Activated CD8-positive, alpha-beta T cell treated with anti-CD3 and anti-CD28 coated beads for 36 hours (primary cell): ENCODE measurements around the gene CCDC33. TPM values are rescaled to one million over a fixed set of nuclear protein-coding genes. Genes with fewer than 3 reads are reported as not detected.

Source experiments
- ATAC-seq: fragments of 200-7000 bp; cut with Tn5 transposase; one replicate; pipeline ENCODE4 v1.10.0; 2021; ENCODE audit warnings: mild to moderate bottlenecking, moderate library complexity
- CTCF ChIA-PET: fragments of 350-600 bp; sonication (Branson Sonifier 250); formaldehyde crosslinking; loops from one replicate; lab custom pipeline; 2021; ENCODE audit warnings: antibody characterized with exemption; lab: Charles Lee
- POLR2A ChIA-PET: fragments of 350-600 bp; sonication (Branson Sonifier 250); formaldehyde crosslinking; loops from one replicate; lab custom pipeline; 2021; ENCODE audit warnings: antibody characterized with exemption; lab: Charles Lee
- DNase-seq: peaks from one replicate; pipeline ENCODE4 v3.0.0-alpha.2; 2020
- H3K27ac Mint-ChIP-seq: one replicate; pipeline ENCODE4 v1.8.0; 2021; ENCODE audit warnings: mild to moderate bottlenecking, mixed read lengths
- H3K27me3 Mint-ChIP-seq: one replicate; pipeline ENCODE4 v1.8.0; 2021; ENCODE audit warnings: mixed read lengths
- H3K36me3 Mint-ChIP-seq: one replicate; pipeline ENCODE4 v1.8.0; 2021; ENCODE audit warnings: low read depth, mixed read lengths
- H3K4me1 Mint-ChIP-seq: one replicate; pipeline ENCODE4 v1.8.0; 2021; ENCODE audit warnings: low read depth, mixed read lengths
- H3K4me3 Mint-ChIP-seq: one replicate; pipeline ENCODE4 v1.8.0; 2021; ENCODE audit warnings: mild to moderate bottlenecking, moderate library complexity, mixed read lengths
- H3K9me3 Mint-ChIP-seq: one replicate; pipeline ENCODE4 v1.8.0; 2021; ENCODE audit warnings: mixed read lengths
- intact Hi-C: fragments of 100-400 bp; cut with micrococcal nuclease; formaldehyde crosslinking; loops from one replicate; pipeline ENCODE4 v1.10.0; 2022
- total RNA-seq, 2 experiments: library from RNA; stranded (reverse); gene quantifications; one replicate each; pipeline ENCODE4 v1.2.3, GENCODE V29; 2021
- TF ChIP-seq, protein P1 (sequence below): fragments of 200-600 bp; IDR thresholded peaks from one replicate; pipeline ENCODE4 v1.8.0; 2022; ENCODE audit warnings: antibody characterized with exemption, mild to moderate bottlenecking

CCDC33 gene
- total RNA-seq, 2 experiments from 2014 or later: 0.16 to 0.38 TPM

DNA sequence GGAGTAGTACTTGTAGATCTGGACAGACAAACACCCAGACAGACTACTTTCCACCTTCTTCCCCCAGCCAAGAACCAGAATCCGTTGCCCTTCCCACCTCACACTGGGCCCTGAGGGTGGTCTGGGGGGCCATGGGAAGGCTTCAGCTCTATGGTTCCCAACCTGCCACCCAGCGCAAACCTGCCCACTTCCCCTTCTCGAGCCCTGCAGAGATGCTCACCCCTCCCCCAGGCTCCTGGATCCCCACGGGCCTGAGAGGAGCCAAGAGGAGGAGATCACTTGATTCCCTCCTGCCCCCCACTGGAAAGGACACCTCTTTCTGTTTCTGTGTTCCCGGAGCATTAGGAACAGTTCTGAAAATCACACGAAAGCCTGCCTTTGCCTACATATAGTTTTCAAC lies 42.2 kb upstream of the CCDC33 start:
- H3K4me3 Mint-ChIP-seq: no peak overlapping the region
- TF ChIP-seq, protein P1, sequence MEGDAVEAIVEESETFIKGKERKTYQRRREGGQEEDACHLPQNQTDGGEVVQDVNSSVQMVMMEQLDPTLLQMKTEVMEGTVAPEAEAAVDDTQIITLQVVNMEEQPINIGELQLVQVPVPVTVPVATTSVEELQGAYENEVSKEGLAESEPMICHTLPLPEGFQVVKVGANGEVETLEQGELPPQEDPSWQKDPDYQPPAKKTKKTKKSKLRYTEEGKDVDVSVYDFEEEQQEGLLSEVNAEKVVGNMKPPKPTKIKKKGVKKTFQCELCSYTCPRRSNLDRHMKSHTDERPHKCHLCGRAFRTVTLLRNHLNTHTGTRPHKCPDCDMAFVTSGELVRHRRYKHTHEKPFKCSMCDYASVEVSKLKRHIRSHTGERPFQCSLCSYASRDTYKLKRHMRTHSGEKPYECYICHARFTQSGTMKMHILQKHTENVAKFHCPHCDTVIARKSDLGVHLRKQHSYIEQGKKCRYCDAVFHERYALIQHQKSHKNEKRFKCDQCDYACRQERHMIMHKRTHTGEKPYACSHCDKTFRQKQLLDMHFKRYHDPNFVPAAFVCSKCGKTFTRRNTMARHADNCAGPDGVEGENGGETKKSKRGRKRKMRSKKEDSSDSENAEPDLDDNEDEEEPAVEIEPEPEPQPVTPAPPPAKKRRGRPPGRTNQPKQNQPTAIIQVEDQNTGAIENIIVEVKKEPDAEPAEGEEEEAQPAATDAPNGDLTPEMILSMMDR: no peak
- no peaks in the 10 kb centered on the region for H3K4me1 Mint-ChIP-seq
- ATAC-seq: no peak
- no peak for DNase-seq
- H3K9me3 Mint-ChIP-seq: no peaks in the 10 kb centered on the region
- intact Hi-C loops: no loop called here
- ChIA-PET POLR2A (no interaction called here), CTCF (no interaction called here)
- H3K27ac Mint-ChIP-seq: no peak overlapping the region
- H3K36me3 Mint-ChIP-seq: no peaks in the 10 kb centered on the region
- H3K27me3 Mint-ChIP-seq: no peaks in the 10 kb centered on the region

DNA sequence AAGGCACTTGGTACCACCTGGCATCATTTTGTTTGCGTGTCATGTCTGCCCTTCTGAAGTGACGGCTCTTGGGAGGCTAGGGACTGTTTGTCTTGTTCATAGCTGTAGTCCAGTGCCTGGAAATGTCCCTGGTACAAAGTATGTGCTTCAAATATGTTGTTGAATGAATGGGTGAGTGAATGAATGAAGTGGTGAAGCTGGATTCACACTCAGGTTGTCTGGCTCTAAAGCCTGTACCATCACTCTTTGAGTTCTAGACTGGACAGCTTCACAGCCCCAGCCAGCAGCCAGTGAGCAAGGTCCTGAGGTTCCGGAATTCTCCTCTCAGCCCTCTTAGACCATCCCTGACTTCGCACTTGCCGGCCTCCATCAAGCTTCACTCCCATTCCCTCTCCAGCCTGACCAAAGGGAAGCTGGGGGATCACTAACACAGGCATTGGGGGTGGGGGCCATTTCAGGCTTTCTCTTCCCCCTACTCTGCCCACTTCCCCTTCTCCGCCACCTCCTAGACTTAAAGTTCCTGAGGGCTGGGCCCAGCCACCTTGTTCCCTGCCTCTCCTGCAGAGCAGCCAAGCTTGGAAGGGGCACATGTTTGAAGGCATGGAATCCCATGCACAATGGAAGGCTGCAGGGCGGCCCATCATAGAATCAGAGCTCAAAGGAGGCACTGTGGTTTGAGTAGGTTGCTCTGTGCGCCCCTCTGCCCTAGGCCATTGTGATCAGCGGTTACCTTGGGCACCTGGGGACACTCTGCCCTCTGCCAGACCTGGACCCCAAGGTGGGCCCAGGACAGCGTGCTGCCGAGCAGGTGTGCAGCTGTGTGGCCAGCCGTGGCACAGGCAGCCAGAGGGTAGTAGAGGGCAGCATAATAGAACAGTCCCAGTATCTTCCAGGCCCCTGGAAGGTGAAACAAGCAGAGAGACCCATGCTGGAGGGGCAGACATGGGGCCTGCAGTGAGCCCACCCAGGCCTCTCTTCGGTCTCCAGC lies 41.3 kb upstream of the CCDC33 start:
- ATAC-seq: no peak
- ChIA-PET CTCF (no interaction called here), POLR2A (no interaction called here)
- Mint-ChIP-seq H3K27me3 (no peaks in the 10 kb centered on the region), H3K4me1 (no peaks in the 10 kb centered on the region), H3K4me3 (no peak overlapping the region), H3K9me3 (no peaks in the 10 kb centered on the region), H3K27ac (no peak overlapping the region), H3K36me3 (no peaks in the 10 kb centered on the region)
- TF ChIP-seq, protein P1: no peak
- intact Hi-C loops: no loop called here
- no peak for DNase-seq

DNA sequence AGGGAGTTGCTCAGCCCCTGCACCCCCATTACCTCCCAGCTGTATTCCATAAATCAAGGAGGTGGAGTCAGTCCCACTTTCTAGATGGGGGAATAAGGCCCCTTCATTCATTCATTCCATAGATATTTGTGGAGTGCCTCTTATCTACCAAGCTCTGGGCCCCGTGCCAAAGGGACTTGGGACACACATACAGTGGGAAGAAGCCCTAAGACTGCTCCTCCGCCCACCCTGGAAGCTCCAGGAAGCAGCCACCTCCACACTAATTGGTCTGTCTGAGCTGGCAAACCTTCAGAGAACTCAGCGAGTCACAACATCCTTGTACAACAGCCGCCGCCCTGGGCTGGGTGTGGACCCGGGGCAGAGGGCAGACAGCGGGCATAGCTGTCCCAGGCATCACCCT lies 40.0 kb upstream of the CCDC33 start:
- POLR2A ChIA-PET: no interaction called here
- H3K4me3 Mint-ChIP-seq: no peak overlapping the region

DNA sequence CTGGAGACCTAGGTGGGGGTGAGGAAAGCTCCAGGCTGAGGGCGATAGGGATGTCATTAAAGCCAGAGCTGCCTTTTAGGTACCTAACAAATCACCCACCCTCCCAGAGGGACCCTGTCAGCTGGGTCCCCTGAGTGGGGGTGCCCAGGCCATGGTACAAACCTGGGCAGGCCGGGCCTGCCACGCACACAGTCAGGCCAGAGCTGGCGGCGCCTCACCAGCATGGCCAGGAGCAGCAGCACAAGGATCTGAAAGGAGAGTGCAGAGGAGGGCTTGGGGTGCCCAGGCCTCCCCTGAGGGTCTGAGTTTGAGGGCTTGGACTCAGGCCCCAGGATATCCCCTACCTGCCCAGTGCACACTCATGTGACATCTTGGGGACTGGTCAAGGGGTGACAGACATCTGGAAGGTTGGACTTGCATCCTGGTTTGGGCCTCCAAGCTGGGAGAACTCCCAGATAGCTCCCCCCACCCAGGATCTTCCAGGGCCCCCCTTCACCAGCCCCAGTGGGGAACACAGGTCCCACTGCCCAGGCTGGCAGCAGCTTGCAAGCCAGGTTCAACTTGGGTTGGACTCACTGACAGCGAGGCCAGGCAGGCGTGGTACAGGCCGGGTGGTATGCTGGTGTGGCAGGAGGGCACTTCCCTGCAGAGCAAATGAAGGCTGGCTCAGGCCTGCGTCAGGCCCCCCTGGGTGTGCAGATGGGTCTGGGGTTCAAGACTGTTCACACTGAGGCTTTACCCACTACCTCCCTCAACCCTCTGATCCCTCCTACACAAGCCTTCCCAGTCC lies 38.8 kb upstream of the CCDC33 start:
- ChIA-PET POLR2A (no interaction called here), CTCF (no interaction called here)
- no peaks in the 10 kb centered on the region for H3K36me3 Mint-ChIP-seq

More for the DNA sequence above, 40.0 kb upstream of the CCDC33 start:
- Mint-ChIP-seq H3K27ac (no peak overlapping the region), H3K4me1 (peaks cover 4% of the 10 kb centered on the region), H3K27me3 (no peaks in the 10 kb centered on the region), H3K9me3 (no peaks in the 10 kb centered on the region), H3K36me3 (no peaks in the 10 kb centered on the region)
- intact Hi-C loops: no loop called here
- CTCF ChIA-PET: no interaction called here
- no peak for ATAC-seq
- TF ChIP-seq, protein P1: no peak
- no peak for DNase-seq

More for the DNA sequence above, 38.8 kb upstream of the CCDC33 start:
- no peak overlapping the region for H3K4me3 Mint-ChIP-seq
- DNase-seq (no peak), ATAC-seq (no peak)
- H3K4me1 Mint-ChIP-seq: peaks cover 4% of the 10 kb centered on the region
- H3K27me3 Mint-ChIP-seq: no peaks in the 10 kb centered on the region
- intact Hi-C loops: no loop called here
- TF ChIP-seq, protein P1: no peak
- no peaks in the 10 kb centered on the region for H3K9me3 Mint-ChIP-seq
- H3K27ac Mint-ChIP-seq: no peak overlapping the region
